ENCODE results near the gene ELP5. TPM values are rescaled to one million over a fixed set of nuclear protein-coding genes. Genes with fewer than 3 reads are reported as not detected.

The ELP5 gene
- total RNA-seq, 1 experiment from 2014 or later: 49.6 TPM

GRCh38 chr17:7224110-7224509 is 27.9 kb upstream of the ELP5 start:
- Histone ChIP-seq H2AK5ac (ENCODE audit: insufficient read length, low read length) (no peak overlapping the region), H3K23me2 (ENCODE audit: insufficient read length, low read depth, low read length, poor library complexity, severe bottlenecking) (peaks cover 5% of the 10 kb centered on the region), H4K20me1 (ENCODE audit: control insufficient read depth, insufficient read depth, insufficient read length) (no peaks in the 10 kb centered on the region), H3K9me3 (ENCODE audit: control insufficient read depth, low read depth, low read length) (no peaks in the 10 kb centered on the region), H2BK12ac (ENCODE audit: insufficient read length, low read depth, low read length) (no peak overlapping the region), H3K79me2 (ENCODE audit: insufficient read depth, low read length) (no peaks in the 10 kb centered on the region), H4K5ac (ENCODE audit: insufficient read length, low read depth, low read length) (no peak overlapping the region), H2BK20ac (ENCODE audit: low read depth, low read length, poor library complexity, severe bottlenecking) (no peak overlapping the region), H3K23ac (ENCODE audit: insufficient read length, low read depth, low read length) (no peak overlapping the region), H3K18ac (ENCODE audit: insufficient read length, low read depth, low read length) (no peak overlapping the region), H3K27ac (ENCODE audit: insufficient read length, low read depth, low read length) (no peak overlapping the region), H2BK15ac (ENCODE audit: low read depth, low read length) (no peak overlapping the region), H3K27me3 (ENCODE audit: insufficient read depth, low read length) (no peaks in the 10 kb centered on the region), H2BK5ac (ENCODE audit: insufficient read length, low read length) (no peak overlapping the region), H3K4ac (ENCODE audit: low read depth, low read length) (no peak overlapping the region), H3K4me1 (ENCODE audit: insufficient read depth, low read length) (no peaks in the 10 kb centered on the region), H3K9ac (ENCODE audit: extremely low read depth, insufficient read length, low read length) (no peak overlapping the region), H3K14ac (ENCODE audit: insufficient read depth, low read length) (no peak overlapping the region), H2BK120ac (ENCODE audit: low read depth, low read length, poor library complexity, severe bottlenecking) (no peak overlapping the region), H4K91ac (ENCODE audit: insufficient read length, low read depth, low read length) (no peak overlapping the region), H3K56ac (ENCODE audit: insufficient read length, low read depth, low read length) (no peak overlapping the region), H3T11ph (ENCODE audit: low read length) (no peak overlapping the region), H3K4me2 (ENCODE audit: insufficient read depth, insufficient read length, low read length) (no peak overlapping the region), H4K8ac (replicated peaks; ENCODE audit: insufficient read length, low read depth, low read length) (no peak overlapping the region), H3K79me1 (ENCODE audit: insufficient read depth, low read depth, low read length, poor library complexity, severe bottlenecking) (no peaks in the 10 kb centered on the region), H2AFZ (ENCODE audit: low read length) (no peak overlapping the region)
- TF ChIP-seq CTCF (conservative IDR thresholded peaks at IDR 0.05): no peak
- Mint-ChIP-seq H3K27me3 (ENCODE audit: low read depth) (peaks cover 1% of the 10 kb centered on the region; the same call in 1 of the 2 replicates), H3K9me3 (no peaks in the 10 kb centered on the region; a peak in 1 of 5 replicates), H3K36me3 (ENCODE audit: insufficient read depth in 1 of 3, low read depth in 3 of 3) (peaks cover 31 to 79% (median 68%) of the 10 kb centered on the region in 3 experiments; a peak in 6 of 7 replicates), H3K27ac (no peak overlapping the region; a peak in 1 of 7 replicates), H3K4me3 (no peak overlapping the region), H3K4me1 (peaks cover 19 to 23% of the 10 kb centered on the region in 2 experiments)
- no CpG with 5 or more reads among the region's 10 CpGs for WGBS (ENCODE audit: extremely low coverage, insufficient read length, low lambda C conversion rate)
- no peak for DNase-seq
